GM12874 (cell line): ENCODE results near the gene SLC9A2.

Experiments
- CTCF ChIP-seq: IDR thresholded peaks from 2 replicates; pipeline ENCODE4 v1.5.1; 2011; ENCODE audit warnings: low read depth, mild to moderate bottlenecking, control low read depth, low read length, moderate library complexity; ENCODE audit not compliant: insufficient read depth

SLC9A2 gene

GRCh38 chr2:102661846-102662245 is 42.5 kb downstream of the SLC9A2 start:
- TF ChIP-seq CTCF = no peak

GRCh38 chr2:102662833-102663232 is 43.5 kb downstream of the SLC9A2 start:
- no peak for TF ChIP-seq CTCF

GRCh38 chr2:102663381-102663780 is 44.0 kb downstream of the SLC9A2 start:
- no peak for TF ChIP-seq CTCF

GRCh38 chr2:102664471-102664909 is 45.1 kb downstream of the SLC9A2 start:
- TF ChIP-seq CTCF = no peak

- TF ChIP-seq CTCF = no peak
Observed at GRCh38 chr2:102667072-102667471, 47.7 kb downstream of the SLC9A2 start.

- TF ChIP-seq CTCF = no peak
Observed at GRCh38 chr2:102668171-102668570, 48.8 kb downstream of the SLC9A2 start.

GRCh38 chr2:102669401-102669800 is 50.0 kb downstream of the SLC9A2 start:
- TF ChIP-seq CTCF = no peak

DNA sequence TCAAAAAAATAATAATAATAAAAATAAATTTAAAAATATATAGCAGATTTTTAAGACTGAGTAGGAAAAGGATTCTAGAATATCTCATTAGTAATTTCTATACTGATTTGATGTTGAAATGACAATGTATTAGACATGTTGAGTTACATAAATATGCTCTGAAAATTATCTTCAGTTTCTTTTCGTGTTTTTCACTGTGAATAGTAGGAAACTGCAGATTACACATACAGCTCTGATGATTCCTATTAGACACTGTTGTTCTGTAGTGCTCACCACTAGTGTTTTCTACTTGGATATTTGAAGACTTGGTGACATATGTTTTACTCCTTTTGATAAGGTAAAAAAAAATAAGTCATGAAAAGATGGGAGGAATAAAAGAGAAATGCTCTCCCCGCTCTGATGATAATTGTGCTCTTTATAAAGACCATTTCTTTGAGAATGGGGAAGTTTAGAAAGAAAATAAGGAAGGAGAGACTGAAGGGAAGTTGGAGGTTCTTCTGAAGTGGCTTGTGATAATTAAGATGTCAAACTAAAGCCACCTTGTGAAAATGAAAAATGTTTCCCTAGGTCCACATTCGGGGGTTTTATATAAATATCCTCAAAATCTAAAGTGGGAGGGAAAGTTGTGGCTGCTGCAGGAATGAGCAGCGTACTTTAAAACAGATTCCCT is 52.9 kb downstream of the SLC9A2 start:
- no peak for TF ChIP-seq CTCF
